ENCODE measurements around the gene KLK15.

GRCh38 chr19:50870417-50871089 is 37.2 kb upstream of the KLK15 start:
- TF ChIP-seq, protein P1, sequence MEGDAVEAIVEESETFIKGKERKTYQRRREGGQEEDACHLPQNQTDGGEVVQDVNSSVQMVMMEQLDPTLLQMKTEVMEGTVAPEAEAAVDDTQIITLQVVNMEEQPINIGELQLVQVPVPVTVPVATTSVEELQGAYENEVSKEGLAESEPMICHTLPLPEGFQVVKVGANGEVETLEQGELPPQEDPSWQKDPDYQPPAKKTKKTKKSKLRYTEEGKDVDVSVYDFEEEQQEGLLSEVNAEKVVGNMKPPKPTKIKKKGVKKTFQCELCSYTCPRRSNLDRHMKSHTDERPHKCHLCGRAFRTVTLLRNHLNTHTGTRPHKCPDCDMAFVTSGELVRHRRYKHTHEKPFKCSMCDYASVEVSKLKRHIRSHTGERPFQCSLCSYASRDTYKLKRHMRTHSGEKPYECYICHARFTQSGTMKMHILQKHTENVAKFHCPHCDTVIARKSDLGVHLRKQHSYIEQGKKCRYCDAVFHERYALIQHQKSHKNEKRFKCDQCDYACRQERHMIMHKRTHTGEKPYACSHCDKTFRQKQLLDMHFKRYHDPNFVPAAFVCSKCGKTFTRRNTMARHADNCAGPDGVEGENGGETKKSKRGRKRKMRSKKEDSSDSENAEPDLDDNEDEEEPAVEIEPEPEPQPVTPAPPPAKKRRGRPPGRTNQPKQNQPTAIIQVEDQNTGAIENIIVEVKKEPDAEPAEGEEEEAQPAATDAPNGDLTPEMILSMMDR (IDR thresholded peaks at IDR 0.05) = peak; percentile 12
- no peak for TF ChIP-seq EZH2 (IDR thresholded peaks at IDR 0.05)
